C1 segment of cervical spinal cord (tissue), 14 donors: Measurements from ENCODE around the gene PDE11A.
"Not testable (repeated sequence)": the region's sequence is repeated elsewhere in the genome, so short reads cannot be mapped to it uniquely, and the experiment has no call there.

Source experiments
- DNase-seq, 14 donors: peaks; one replicate each; lab custom pipeline; 2025; lab: John Stamatoyannopoulos, UW

PDE11A gene

DNA sequence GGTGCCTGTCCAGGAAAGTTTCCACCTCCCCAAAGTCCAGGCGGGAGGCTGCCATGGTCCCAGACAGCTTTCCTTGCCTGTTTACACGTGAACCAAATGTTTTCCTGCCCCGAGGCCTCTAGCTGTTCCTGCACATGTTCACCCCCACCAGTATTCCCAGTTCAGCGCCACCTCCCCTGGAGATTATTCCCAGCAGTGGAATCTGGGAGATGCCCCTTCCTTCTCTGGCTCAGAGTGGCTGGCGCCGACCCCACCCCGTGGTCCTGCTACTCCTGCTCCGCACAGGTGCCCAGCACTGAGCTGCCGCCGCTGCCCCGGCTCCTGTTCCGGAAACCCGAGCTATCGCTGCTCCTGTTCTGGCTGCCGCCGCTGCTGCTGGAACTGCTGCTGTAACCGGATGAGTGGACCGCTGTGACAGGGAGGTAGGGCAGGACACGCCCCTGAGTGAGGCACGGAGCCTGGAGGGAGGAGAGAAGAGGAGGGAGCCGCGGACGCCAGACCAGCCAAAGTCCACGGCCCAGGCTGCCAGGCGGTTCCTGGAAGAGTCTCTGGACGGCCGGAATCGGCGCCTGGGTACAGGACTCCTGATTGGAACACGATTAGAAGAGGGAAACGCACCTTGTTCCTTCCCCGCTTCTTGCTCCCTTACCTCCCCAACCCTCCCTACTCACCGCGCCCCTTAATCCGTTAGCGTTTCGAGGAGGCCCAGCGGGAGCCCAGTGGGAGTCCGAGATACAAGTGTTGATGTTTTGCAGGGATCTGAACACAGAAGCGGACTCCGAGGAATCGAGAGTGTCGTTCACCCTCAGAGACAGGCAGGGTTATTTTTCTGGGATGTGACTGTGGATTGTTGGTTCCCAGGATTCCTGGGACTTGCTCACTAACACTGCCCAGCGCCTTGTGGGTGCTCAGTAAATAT lies at the start of gene PDE11A:
Gene PDE11A (minus strand): TSS at position 395 of the 919 bp plus-strand sequence. CDS start 340 bp downstream, at position 55.
- DNase-seq = peak in 3 of 14 donors; percentile 1 to 34 (median 6)

GRCh38 chr2:178119179-178119922 lies 46.8 kb upstream of the PDE11A start:
- no peak for DNase-seq

DNA sequence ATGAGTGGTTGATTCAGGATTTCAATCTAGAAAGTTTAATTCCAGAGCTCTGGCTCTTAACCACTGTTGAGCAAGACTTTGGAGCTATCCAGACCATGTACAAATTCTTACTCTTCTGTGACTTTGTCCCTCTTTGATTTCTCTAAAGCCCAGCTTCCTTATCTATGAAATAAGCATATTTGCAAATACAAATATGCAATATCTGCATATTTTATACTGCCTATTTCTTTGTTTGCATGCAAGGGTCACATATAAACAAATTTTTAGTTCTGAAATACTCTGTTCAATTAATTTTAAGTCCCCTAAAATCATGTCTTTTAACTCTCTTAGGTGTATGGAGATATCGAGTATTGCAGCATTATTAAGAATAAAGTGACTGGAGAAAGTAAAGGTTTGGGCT lies 45.1 kb upstream of the PDE11A start:
- DNase-seq = no peak

DNA sequence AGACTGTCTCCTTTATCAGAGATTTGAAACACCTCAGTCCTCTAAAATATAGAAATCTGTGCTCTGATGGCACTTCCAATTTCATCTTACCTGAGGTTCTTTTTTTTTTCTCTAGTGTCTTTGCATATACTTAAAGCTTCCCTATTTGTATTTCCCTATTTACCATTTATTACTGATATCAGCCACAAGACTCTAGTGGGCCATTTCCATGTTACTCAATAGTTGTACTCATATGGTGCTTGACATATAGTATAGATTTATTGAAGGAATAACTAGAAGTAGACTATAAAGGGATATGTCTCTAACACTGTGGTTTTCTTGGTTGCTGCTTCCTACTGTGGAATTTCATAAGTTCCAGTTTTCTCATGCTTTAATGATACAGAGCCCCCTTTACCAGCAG lies 42.7 kb upstream of the PDE11A start:
- DNase-seq = no peak

GRCh38 chr2:178114462-178114861 lies 41.9 kb upstream of the PDE11A start:
- no peak for DNase-seq

- DNase-seq = peak in 13 of 14 donors; percentile 41 to 88 (median 76)
These were observed 39.9 kb upstream of the PDE11A start, which contains the start of gene RBM45 for GRCh38 chr2:178112202-178113152. TSS of gene RBM45 (plus strand) at chr2:178112437. CDS start at chr2:178112547, 110 bp downstream.

- DNase-seq = no peak
These were observed 39.2 kb upstream of the PDE11A start for GRCh38 chr2:178111743-178112142.

- DNase-seq = no peak
These were observed 38.1 kb upstream of the PDE11A start for GRCh38 chr2:178110681-178111080.

DNA sequence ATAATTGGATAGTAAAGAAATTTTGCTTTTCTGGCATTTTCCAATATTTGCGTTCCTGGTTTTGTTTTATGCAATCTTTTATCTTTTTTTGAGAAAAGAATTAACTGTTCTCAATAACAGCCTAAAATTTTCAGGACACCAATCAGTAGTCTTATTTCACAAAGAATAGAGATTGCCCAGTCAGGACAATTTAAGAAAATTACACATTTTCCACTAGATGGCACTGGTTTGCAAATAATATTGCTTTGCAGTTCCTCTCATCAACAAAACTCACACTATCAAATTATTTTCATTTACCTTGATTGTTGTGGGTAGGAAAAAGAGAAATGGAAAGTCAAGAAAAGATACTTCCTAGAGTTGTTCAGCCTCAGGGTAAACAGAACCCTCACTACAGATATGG lies 37.2 kb upstream of the PDE11A start:
- peak in 1 of 14 donors; percentile 28 for DNase-seq

GRCh38 chr2:178108176-178108575 lies 35.6 kb upstream of the PDE11A start:
- no peak for DNase-seq

DNA sequence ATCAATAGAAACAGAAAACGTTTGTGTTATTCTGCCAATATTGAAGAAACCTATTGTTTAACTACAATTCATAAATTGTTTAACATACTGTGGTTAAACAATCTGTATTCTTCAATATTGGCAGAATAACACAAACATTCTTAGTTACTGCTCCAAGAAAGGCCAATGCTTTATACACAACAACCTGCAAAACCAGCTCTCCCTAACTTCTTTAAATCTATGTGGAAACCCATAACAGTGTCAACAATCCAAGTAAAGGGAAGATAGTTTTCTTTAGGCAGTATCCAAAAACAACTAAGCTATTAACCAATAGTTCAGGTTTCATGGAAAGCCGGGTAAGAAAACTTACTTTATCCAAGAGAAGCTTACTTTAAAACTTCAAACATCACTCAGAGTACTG lies 33.5 kb upstream of the PDE11A start:
- no peak for DNase-seq

- no peak for DNase-seq
These were observed 33.0 kb upstream of the PDE11A start for GRCh38 chr2:178105566-178105965.

- DNase-seq = no peak
These were observed 28.9 kb upstream of the PDE11A start for GRCh38 chr2:178101321-178102079.

DNA sequence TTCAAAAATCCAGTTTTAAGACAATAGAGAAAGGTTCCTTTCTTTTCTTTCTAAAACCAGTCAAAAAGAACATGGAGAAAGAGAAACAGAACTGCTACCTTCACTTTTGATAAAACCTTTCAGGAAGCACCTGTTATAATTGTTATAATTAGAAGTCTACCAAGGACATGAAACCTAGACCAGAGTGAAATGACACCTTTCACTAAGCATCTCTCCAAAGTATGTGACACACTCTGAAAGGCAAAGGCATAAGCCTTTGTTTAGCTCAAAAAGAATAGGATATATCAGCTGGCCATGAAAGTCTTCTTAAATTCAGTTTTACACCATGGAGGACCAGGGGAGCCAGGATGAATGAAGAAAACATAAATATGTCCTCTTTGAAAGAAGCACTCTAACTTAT lies 20.9 kb upstream of the PDE11A start:
- no peak for DNase-seq

DNA sequence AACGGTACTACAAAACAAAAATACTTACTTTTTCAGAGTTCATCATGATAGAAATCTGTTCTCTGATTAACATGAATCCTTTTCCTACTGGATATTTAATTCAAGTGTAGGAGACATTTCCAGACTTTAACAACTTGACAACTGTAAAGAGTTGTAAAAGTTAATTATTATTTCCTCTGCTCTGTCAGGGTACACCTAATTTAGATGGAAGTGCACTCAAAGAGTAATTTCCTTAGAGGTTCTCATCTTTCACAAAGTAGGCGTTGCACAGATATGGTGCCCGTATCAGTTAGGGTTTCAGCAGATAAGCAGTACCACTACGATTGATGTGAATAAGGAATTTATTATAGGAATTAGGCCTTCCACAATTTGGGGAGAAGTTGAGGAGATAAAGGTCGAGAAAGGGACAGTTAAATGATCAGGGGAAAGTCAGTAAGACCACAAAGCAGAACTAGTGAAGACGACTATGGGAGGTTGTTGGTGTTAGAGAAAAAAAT lies 16.2 kb upstream of the PDE11A start:
- no peak for DNase-seq

GRCh38 chr2:178084273-178084672 lies 11.7 kb upstream of the PDE11A start:
- no peak for DNase-seq

DNA sequence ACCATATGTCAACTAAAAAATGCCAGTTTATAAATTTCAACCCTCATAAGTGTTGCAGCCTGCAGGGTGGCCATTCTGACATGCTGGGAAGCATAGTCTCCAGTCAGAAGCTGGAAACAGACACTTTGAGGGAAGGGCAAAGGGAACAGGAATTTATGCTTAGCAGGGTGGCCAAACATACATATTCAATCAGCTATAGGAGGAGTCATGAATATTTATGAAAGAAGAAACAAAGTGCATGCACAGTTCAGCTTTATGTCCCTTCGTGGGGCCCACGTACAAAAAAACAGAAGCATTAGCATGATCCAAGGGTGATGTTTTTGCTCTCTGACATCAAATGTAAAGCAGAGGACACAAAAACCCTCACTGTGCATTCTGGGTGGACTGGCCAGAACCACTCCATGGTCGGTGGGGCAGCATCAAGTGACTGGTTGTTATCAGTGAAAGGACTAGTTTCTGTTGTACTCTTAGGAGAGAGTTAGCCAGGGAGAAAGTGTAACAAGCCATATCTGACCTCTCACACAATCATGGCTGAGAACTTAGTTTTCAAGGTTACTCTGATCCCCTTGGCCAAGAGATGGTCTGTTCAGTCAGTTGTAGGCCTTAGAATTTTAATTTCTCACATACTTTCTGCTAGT lies 9.9 kb upstream of the PDE11A start:
- no peak for DNase-seq

GRCh38 chr2:178079279-178079678 lies 6.7 kb upstream of the PDE11A start:
- DNase-seq = not testable (repeated sequence)

- DNase-seq = no peak
These were observed 3.6 kb upstream of the PDE11A start for GRCh38 chr2:178076130-178076529.

- no peak for DNase-seq
These were observed 2.4 kb upstream of the PDE11A start for GRCh38 chr2:178075006-178075326.
